Stomach (tissue), 9 donors: ENCODE data around the gene MYBPC3. TPM values are rescaled to one million over a fixed set of nuclear protein-coding genes. Genes with fewer than 3 reads are reported as not detected.

Source experiments
- DNase-seq, 2 donors: peaks; one replicate each; pipeline versions ENCODE4 v3.0.0 to v3.0.0-alpha.2; 2013 to 2019
- H3K27ac ChIP-seq, 5 donors: fragments of 200-600 bp in 4 of 5; sonication (generic) in 4 of 5; one replicate each; pipeline ENCODE4 v1.5.1; 2013 to 2019; ENCODE audit warnings: mild to moderate bottlenecking in 1 of 5, moderate library complexity in 1 of 5
- H3K27me3 ChIP-seq, 3 donors: fragments of 200-600 bp; sonication (generic); one replicate each; pipeline ENCODE4 v1.5.1; 2017 to 2019; ENCODE audit warnings: mixed run types in 1 of 3
- H3K36me3 ChIP-seq, 4 donors: fragments of 200-600 bp; sonication (generic); 1 replicate in 3 of 4; 2 replicates in 1 of 4; pipeline ENCODE4 v1.5.1; 2016 to 2019
- H3K4me1 ChIP-seq, 4 donors: fragments of 200-600 bp; sonication (generic); one replicate each; pipeline ENCODE4 v1.5.1; 2016 to 2019
- H3K4me3 ChIP-seq, 4 donors: fragments of 200-600 bp; sonication (generic) in 3 of 4; one replicate each; pipeline ENCODE4 v1.5.1; 2016 to 2019; ENCODE audit warnings: mild to moderate bottlenecking in 1 of 4
- H3K9me3 ChIP-seq, 4 donors: fragments of 200-600 bp; sonication (generic); one replicate each; pipeline ENCODE4 v1.5.1; 2016 to 2019
- CTCF ChIP-seq, 7 experiments: fragments of 450-650 bp in 4 of 7; fragments of 200-600 bp in 3 of 7; sonication (generic) in 3 of 7; IDR thresholded peaks; one replicate each; pipeline ENCODE4 v1.5.1; 2016 to 2019; ENCODE audit warnings: antibody characterized with exemption in 7 of 7, control low read depth in 2 of 7, mild to moderate bottlenecking in 1 of 7
- EP300 ChIP-seq: sonication (generic); formaldehyde crosslinking; IDR thresholded peaks from one replicate; pipeline ENCODE4 v1.6.1; 2017; ENCODE audit warnings: antibody characterized with exemption
- POLR2A ChIP-seq, 4 donors: fragments of 450-650 bp; IDR thresholded peaks; one replicate each; pipeline ENCODE4 v1.6.1; 2016; ENCODE audit warnings: antibody characterized with exemption in 4 of 4, control low read depth in 2 of 4, mild to moderate bottlenecking in 1 of 4, moderate library complexity in 1 of 4
- POLR2AphosphoS5 ChIP-seq, 3 donors: sonication (generic); formaldehyde crosslinking; IDR thresholded peaks; one replicate each; pipeline ENCODE4 v1.6.1; 2016; ENCODE audit warnings: antibody characterized with exemption in 3 of 3
- WGBS, 5 donors: extraction: QIAGEN DNeasy Blood & Tissue Kit in 3 of 5; methylation state at CpG; one replicate each; pipeline versions ENCODE4 v1.1.5 to v1.1.7; 2013 to 2018; 5-methylcytosine and 5-hydroxymethylcytosine counted together
- intact Hi-C: fragments of 100-400 bp; cut with DNase I; formaldehyde crosslinking; loops from one replicate; pipeline ENCODE4 v1.15.1; 2023; ENCODE audit warnings: low total_unique reads
- polyA plus RNA-seq, 3 donors: library from polyadenylated mRNA; stranded (reverse); fragments of 200-250 nt; gene quantifications; one replicate each; pipeline ENCODE4 v1.2.3, GENCODE V29; 2013
- total RNA-seq, 5 donors: library from RNA; depleted of rRNA; stranded (reverse); fragments of >200 nt; gene quantifications; one replicate each; pipeline versions ENCODE4 v1.1.0 to v1.2.3, GENCODE V29; 2014 to 2016
- donor health status: healthy with polysubstance abuse.
- donor health status: Bipolar disorder and iron deficiency.
- donor health status: healthy.

MYBPC3 gene
- total and polyA plus RNA-seq, 8 donors, result 0.72 to 15.6 (median 1.5) TPM; not detected in 2

DNA sequence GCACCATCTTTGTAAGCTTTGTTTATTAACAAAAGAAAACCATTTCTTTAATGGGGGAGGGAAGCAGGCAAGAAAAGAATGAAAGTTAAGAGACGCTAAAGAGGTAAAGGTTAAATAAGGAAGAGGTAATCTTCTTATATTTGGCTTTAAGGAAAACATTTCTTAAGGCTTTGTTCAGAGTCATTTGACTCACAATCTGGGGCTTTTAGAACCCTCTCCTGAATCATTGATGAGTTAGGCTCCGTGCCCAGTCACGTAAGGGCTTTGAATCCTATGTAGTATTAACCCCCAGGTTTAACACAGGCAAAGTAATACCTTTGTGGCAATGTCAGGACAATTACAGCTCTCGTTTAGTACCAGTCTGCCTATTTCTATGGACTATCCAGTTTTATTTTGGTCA is 56.5 kb downstream of the MYBPC3 start:
- WGBS, 5 donors, result 81 to 91% (median 89%) methylated on average over 4 of the region's 4 CpGs
- Histone ChIP-seq H3K27ac (no peak overlapping the region), H3K9me3 (peaks cover 0 to 12% (median 10%) of the 10 kb centered on the region in 4 donors), H3K36me3 (peaks cover 87 to 100% (median 97%) of the 10 kb centered on the region in 4 donors), H3K4me3 (no peak overlapping the region), H3K27me3 (no peaks in the 10 kb centered on the region), H3K4me1 (no peaks in the 10 kb centered on the region)
- TF ChIP-seq POLR2A (IDR thresholded peaks at IDR 0.05) (no peak), CTCF (IDR thresholded peaks at IDR 0.05) (no peak)
- intact Hi-C loops, result no loop called here
- DNase-seq, result no peak

- H3K27me3 ChIP-seq, result no peaks in the 10 kb centered on the region
- DNase-seq, result no peak
- H3K27ac ChIP-seq, result no peak overlapping the region
- H3K36me3 ChIP-seq, result peaks cover 87 to 100% (median 98%) of the 10 kb centered on the region in 4 donors
- no peaks in the 10 kb centered on the region for H3K4me1 ChIP-seq
- no peak overlapping the region for H3K4me3 ChIP-seq
- intact Hi-C loops, result no loop called here
- TF ChIP-seq CTCF (IDR thresholded peaks at IDR 0.05) (no peak), POLR2A (IDR thresholded peaks at IDR 0.05) (no peak), EP300 (no peak), POLR2AphosphoS5 (IDR thresholded peaks at IDR 0.05) (no peak)
- peaks cover 0 to 12% (median 10%) of the 10 kb centered on the region in 4 donors for H3K9me3 ChIP-seq
- WGBS, 5 donors, result 89 to 96% (median 94%) methylated on average over 5 of the region's 5 CpGs
Measured at GRCh38 chr11:47295385-47295784, 57.1 kb downstream of the MYBPC3 start.

DNA sequence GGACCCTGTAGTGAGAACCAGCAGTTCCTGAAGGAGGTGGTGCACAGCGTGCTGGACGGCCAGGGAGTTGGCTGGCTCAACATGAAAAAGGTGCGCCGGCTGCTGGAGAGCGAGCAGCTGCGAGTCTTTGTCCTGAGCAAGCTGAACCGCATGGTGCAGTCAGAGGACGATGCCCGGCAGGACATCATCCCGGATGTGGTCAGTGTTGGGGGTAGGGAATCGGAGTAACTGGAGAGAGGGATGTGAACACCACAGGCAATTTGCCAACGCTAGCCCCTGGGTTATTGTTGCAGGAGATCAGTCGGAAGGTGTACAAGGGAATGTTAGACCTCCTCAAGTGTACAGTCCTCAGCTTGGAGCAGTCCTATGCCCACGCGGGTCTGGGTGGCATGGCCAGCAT is 62.6 kb downstream of the MYBPC3 start:
- no peak overlapping the region for H3K27ac ChIP-seq
- WGBS, 5 donors, result 91 to 97% (median 93%) methylated on average over 15 of the region's 15 CpGs
- no peaks in the 10 kb centered on the region for H3K9me3 ChIP-seq
- H3K4me1 ChIP-seq, result no peaks in the 10 kb centered on the region
- H3K4me3 ChIP-seq, result no peak overlapping the region
- no peak for DNase-seq
- peaks cover 85 to 100% (median 99%) of the 10 kb centered on the region in 4 donors for H3K36me3 ChIP-seq
- H3K27me3 ChIP-seq, result no peaks in the 10 kb centered on the region
- intact Hi-C loops, result loop anchor here (10.0 kb wide), 1 partner anchor 425 kb away; no protein-coding TSS in a partner anchor
- TF ChIP-seq POLR2A (IDR thresholded peaks at IDR 0.05), result no peak
- no peak for TF ChIP-seq EP300
- TF ChIP-seq POLR2AphosphoS5 (IDR thresholded peaks at IDR 0.05), result no peak
- TF ChIP-seq CTCF (IDR thresholded peaks at IDR 0.05), result no peak

DNA sequence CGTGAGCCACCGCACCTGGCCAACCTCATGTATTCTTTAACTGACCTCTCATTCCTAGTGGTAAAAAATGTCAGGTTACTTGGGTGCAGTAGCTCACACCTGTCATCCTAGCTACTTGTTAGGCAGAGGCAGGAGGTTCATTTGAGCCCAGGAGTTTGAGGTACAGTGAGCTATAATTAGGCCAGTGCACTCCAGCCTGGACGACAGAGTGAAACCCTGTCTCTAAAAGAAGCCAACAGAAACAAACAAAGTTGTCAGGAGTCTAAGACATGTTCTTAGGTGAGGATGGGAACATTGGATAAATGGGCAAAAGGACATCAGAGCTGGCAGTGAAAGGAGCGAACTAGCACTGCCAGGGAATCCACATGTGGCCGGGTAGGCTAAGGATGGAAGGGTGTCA is 64.4 kb downstream of the MYBPC3 start:
- Histone ChIP-seq H3K36me3 (peaks cover 86 to 100% (median 100%) of the 10 kb centered on the region in 4 donors), H3K9me3 (no peaks in the 10 kb centered on the region), H3K4me1 (no peaks in the 10 kb centered on the region), H3K27ac (no peak overlapping the region), H3K27me3 (no peaks in the 10 kb centered on the region), H3K4me3 (no peak overlapping the region)
- no peak for DNase-seq
- 91 to 95% (median 91%) methylated on average over 5 of the region's 5 CpGs for WGBS, 5 donors
- TF ChIP-seq POLR2A (IDR thresholded peaks at IDR 0.05), result no peak
- no peak for TF ChIP-seq POLR2AphosphoS5 (IDR thresholded peaks at IDR 0.05)
- TF ChIP-seq CTCF (IDR thresholded peaks at IDR 0.05), result no peak
- TF ChIP-seq EP300, result no peak
- intact Hi-C loops, result loop anchor here (10.0 kb wide), 1 partner anchor 423 kb away; no protein-coding TSS in a partner anchor
